ENCODE measurements around the gene ADAMTSL5.

ADAMTSL5 gene

GRCh38 chr19:1496714-1497577 is 15.9 kb downstream of the ADAMTSL5 start:
- in situ Hi-C loops (cut with MboI; ENCODE audit: low sequenced_read_pairs), result no loop called here

GRCh38 chr19:1495799-1496713 is 16.8 kb downstream of the ADAMTSL5 start:
- in situ Hi-C loops (cut with MboI; ENCODE audit: low sequenced_read_pairs), result no loop called here

- in situ Hi-C loops (cut with MboI; ENCODE audit: low sequenced_read_pairs), result no loop called here
Measured at GRCh38 chr19:1495051-1495798, 17.6 kb downstream of the ADAMTSL5 start.

- in situ Hi-C loops (cut with MboI; ENCODE audit: low sequenced_read_pairs), result no loop called here
Measured at GRCh38 chr19:1494115-1494815, 18.6 kb downstream of the ADAMTSL5 start.

- in situ Hi-C loops (cut with MboI; ENCODE audit: low sequenced_read_pairs), result no loop called here
Measured at GRCh38 chr19:1492474-1493006, 20.3 kb downstream of the ADAMTSL5 start.

GRCh38 chr19:1491849-1492170 is 21.0 kb downstream of the ADAMTSL5 start:
- in situ Hi-C loops (cut with MboI; ENCODE audit: low sequenced_read_pairs), result no loop called here

GRCh38 chr19:1491114-1491848 is 21.5 kb downstream of the ADAMTSL5 start, which contains the start of gene REEP6:
Gene REEP6 (plus strand): TSS chr19:1491181. CDS start chr19:1491270, 89 bp downstream.
- in situ Hi-C loops (cut with MboI; ENCODE audit: low sequenced_read_pairs), result no loop called here

GRCh38 chr19:1490311-1491113 is 22.3 kb downstream of the ADAMTSL5 start, which contains the start of gene PCSK4:
Gene PCSK4 (minus strand): TSS chr19:1490350. CDS start chr19:1490346, 4 bp downstream.
- in situ Hi-C loops (cut with MboI; ENCODE audit: low sequenced_read_pairs), result no loop called here

GRCh38 chr19:1489463-1490310 is 23.1 kb downstream of the ADAMTSL5 start:
- in situ Hi-C loops (cut with MboI; ENCODE audit: low sequenced_read_pairs), result no loop called here

- in situ Hi-C loops (cut with MboI; ENCODE audit: low sequenced_read_pairs), result no loop called here
Measured at GRCh38 chr19:1488282-1488601, 24.6 kb downstream of the ADAMTSL5 start.

- in situ Hi-C loops (cut with MboI; ENCODE audit: low sequenced_read_pairs), result no loop called here
Measured at GRCh38 chr19:1487576-1488281, 25.1 kb downstream of the ADAMTSL5 start.

- in situ Hi-C loops (cut with MboI; ENCODE audit: low sequenced_read_pairs), result no loop called here
Measured at GRCh38 chr19:1486720-1487575, 25.9 kb downstream of the ADAMTSL5 start.

- in situ Hi-C loops (cut with MboI; ENCODE audit: low sequenced_read_pairs), result no loop called here
Measured at GRCh38 chr19:1483979-1484428, 28.8 kb downstream of the ADAMTSL5 start.

- in situ Hi-C loops (cut with MboI; ENCODE audit: low sequenced_read_pairs), result no loop called here
Measured at GRCh38 chr19:1483131-1483978, 29.5 kb downstream of the ADAMTSL5 start.
